Thymus (tissue), 11 donors: Measurements from ENCODE around the gene ELAPOR1. TPM values are rescaled to one million over a fixed set of nuclear protein-coding genes. Genes with fewer than 3 reads are reported as not detected.

ENCODE experiments used
- DNase-seq, 9 donors: peaks; one replicate each; pipeline ENCODE4 v3.0.0-alpha.2; 2013; ENCODE audit warnings: low spot score in 9 of 9, low read depth in 6 of 9, missing footprints in 1 of 9
- H3K27ac ChIP-seq, 2 donors: one replicate each; pipeline ENCODE4 v1.5.1; 2013; ENCODE audit warnings: control low read depth in 1 of 2, low read depth in 1 of 2, low read length in 1 of 2, mild to moderate bottlenecking in 1 of 2, moderate library complexity in 1 of 2
- H3K27me3 ChIP-seq, 2 donors: one replicate each; pipeline ENCODE4 v1.5.1; 2013; ENCODE audit warnings: low read length in 1 of 2; ENCODE audit not compliant: control insufficient read depth in 2 of 2, insufficient read depth in 1 of 2
- H3K36me3 ChIP-seq, 2 donors: one replicate each; pipeline ENCODE4 v1.5.1; 2013; ENCODE audit warnings: low read length in 1 of 2, mild to moderate bottlenecking in 1 of 2, moderate library complexity in 1 of 2; ENCODE audit not compliant: control insufficient read depth in 2 of 2, insufficient read depth in 2 of 2
- H3K4me1 ChIP-seq, 2 donors: one replicate each; pipeline ENCODE4 v1.5.1; 2013; ENCODE audit warnings: low read length in 2 of 2; ENCODE audit not compliant: control insufficient read depth in 2 of 2, insufficient read depth in 2 of 2
- H3K4me3 ChIP-seq, 2 donors: one replicate each; pipeline ENCODE4 v1.5.1; 2013; ENCODE audit warnings: low read length in 2 of 2, control low read depth in 1 of 2, mild to moderate bottlenecking in 1 of 2
- H3K9me3 ChIP-seq, 2 donors: one replicate each; pipeline ENCODE4 v1.5.1; 2013; ENCODE audit warnings: low read length in 1 of 2, mild to moderate bottlenecking in 1 of 2; ENCODE audit not compliant: control insufficient read depth in 2 of 2, insufficient read depth in 1 of 2
- WGBS: extraction: QIAGEN DNeasy Blood & Tissue Kit; methylation state at CpG from one replicate; pipeline ENCODE4 v1.1.7; 2013; 5-methylcytosine and 5-hydroxymethylcytosine counted together
- polyA plus RNA-seq: library from polyadenylated mRNA; stranded (reverse); fragments of 200-250 nt; gene quantifications from one replicate; pipeline ENCODE4 v1.2.3, GENCODE V29; 2013
- total RNA-seq: library from RNA; stranded (reverse); fragments of 120-200 nt; gene quantifications from one replicate; pipeline ENCODE4 v1.2.4, GENCODE V29; 2013
- donor health status: healthy.

The ELAPOR1 gene
- total and polyA plus RNA-seq, 2 donors: 1.2 to 1.3 TPM

- 1% methylated on average over 1 of the region's 1 CpG for WGBS
- H3K4me1 ChIP-seq: peaks cover 13 to 14% of the 10 kb centered on the region in 2 donors
These were observed 22.1 kb upstream of the ELAPOR1 start for GRCh38 chr1:109091839-109092193.

GRCh38 chr1:109094377-109094803 lies 19.5 kb upstream of the ELAPOR1 start:
- H3K27ac ChIP-seq: no peak overlapping the region
- no peak for DNase-seq
- 98% methylated on average over 7 of the region's 7 CpGs for WGBS
- H3K4me3 ChIP-seq: no peak overlapping the region
- no peaks in the 10 kb centered on the region for H3K9me3 ChIP-seq
- H3K27me3 ChIP-seq: no peaks in the 10 kb centered on the region
- H3K4me1 ChIP-seq: peaks cover 13 to 14% of the 10 kb centered on the region in 2 donors
- peaks cover 22 to 23% of the 10 kb centered on the region in 2 donors for H3K36me3 ChIP-seq

More at GRCh38 chr1:109091839-109092193, 22.1 kb upstream of the ELAPOR1 start:
- Histone ChIP-seq H3K4me3 (peak overlapping the region; percentile 79 to 98), H3K36me3 (peaks cover 22 to 23% of the 10 kb centered on the region in 2 donors), H3K27me3 (no peaks in the 10 kb centered on the region), H3K27ac (peak overlapping the region; percentile 36 to 98), H3K9me3 (no peaks in the 10 kb centered on the region)
- peak in 1 of 9 donors; percentile 23 for DNase-seq

- Histone ChIP-seq H3K36me3 (peaks cover 22 to 23% of the 10 kb centered on the region in 2 donors), H3K27me3 (no peaks in the 10 kb centered on the region), H3K4me1 (peaks cover 14 to 15% of the 10 kb centered on the region in 2 donors), H3K4me3 (no peak overlapping the region), H3K27ac (no peak overlapping the region), H3K9me3 (no peaks in the 10 kb centered on the region)
- no peak for DNase-seq
- 97% methylated on average over 1 of the region's 1 CpG for WGBS
These were observed 19.0 kb upstream of the ELAPOR1 start for GRCh38 chr1:109094871-109095270.

- no peak overlapping the region for H3K27ac ChIP-seq
- WGBS: 96% methylated on average over 1 of the region's 1 CpG
- no peak for DNase-seq
- H3K36me3 ChIP-seq: peaks cover 22 to 23% of the 10 kb centered on the region in 2 donors
- no peaks in the 10 kb centered on the region for H3K27me3 ChIP-seq
- H3K4me1 ChIP-seq: peaks cover 11 to 14% of the 10 kb centered on the region in 2 donors
- no peaks in the 10 kb centered on the region for H3K9me3 ChIP-seq
- H3K4me3 ChIP-seq: no peak overlapping the region
These were observed 18.3 kb upstream of the ELAPOR1 start for GRCh38 chr1:109095631-109096030.

- no peaks in the 10 kb centered on the region for H3K27me3 ChIP-seq
- no peak for DNase-seq
- no peak overlapping the region for H3K27ac ChIP-seq
- 98% methylated on average over 1 of the region's 1 CpG for WGBS
- H3K4me3 ChIP-seq: no peak overlapping the region
- peaks cover 22 to 23% of the 10 kb centered on the region in 2 donors for H3K36me3 ChIP-seq
- H3K4me1 ChIP-seq: peaks cover 12 to 13% of the 10 kb centered on the region in 2 donors
- no peaks in the 10 kb centered on the region for H3K9me3 ChIP-seq
These were observed 17.8 kb upstream of the ELAPOR1 start for GRCh38 chr1:109096120-109096519.

- no peaks in the 10 kb centered on the region for H3K9me3 ChIP-seq
- DNase-seq: peak; percentile 88 to 99 (median 96)
- peak overlapping the region; percentile 87 to 89 for H3K27ac ChIP-seq
- peaks cover 2 to 7% of the 10 kb centered on the region in 2 donors for H3K4me1 ChIP-seq
- no peaks in the 10 kb centered on the region for H3K27me3 ChIP-seq
- peak overlapping the region; percentile 74 to 85 for H3K4me3 ChIP-seq
- H3K36me3 ChIP-seq: peaks cover 3 to 7% of the 10 kb centered on the region in 2 donors
- WGBS: under 1% methylated on average over 77 of the region's 77 CpGs
These were observed 13.8 kb upstream of the ELAPOR1 start for GRCh38 chr1:109099938-109100773.

GRCh38 chr1:109104364-109105151 lies 9.4 kb upstream of the ELAPOR1 start:
- 97% methylated on average over 20 of the region's 20 CpGs for WGBS
- no peaks in the 10 kb centered on the region for H3K9me3 ChIP-seq
- H3K36me3 ChIP-seq: no peaks in the 10 kb centered on the region
- H3K4me1 ChIP-seq: peaks cover 2 to 6% of the 10 kb centered on the region in 2 donors
- H3K4me3 ChIP-seq: no peak overlapping the region
- H3K27me3 ChIP-seq: no peaks in the 10 kb centered on the region
- H3K27ac ChIP-seq: no peak overlapping the region
- DNase-seq: no peak

GRCh38 chr1:109105881-109106280 lies 8.0 kb upstream of the ELAPOR1 start:
- Histone ChIP-seq H3K27ac (no peak overlapping the region), H3K4me3 (no peak overlapping the region), H3K36me3 (no peaks in the 10 kb centered on the region), H3K27me3 (peaks cover 0 to 3% of the 10 kb centered on the region in 2 donors), H3K9me3 (no peaks in the 10 kb centered on the region), H3K4me1 (peaks cover 2 to 3% of the 10 kb centered on the region in 2 donors)
- 73% methylated on average over 4 of the region's 4 CpGs for WGBS
- no peak for DNase-seq

GRCh38 chr1:109107785-109108184 lies 6.1 kb upstream of the ELAPOR1 start:
- Histone ChIP-seq H3K36me3 (no peaks in the 10 kb centered on the region), H3K27me3 (peaks cover 4 to 17% of the 10 kb centered on the region in 2 donors), H3K9me3 (no peaks in the 10 kb centered on the region), H3K27ac (no peak overlapping the region), H3K4me1 (peaks cover 7% of the 10 kb centered on the region in 2 donors), H3K4me3 (no peak overlapping the region)
- WGBS: 98% methylated on average over 7 of the region's 7 CpGs
- no peak for DNase-seq
